HT-29 (cell line): ENCODE measurements around the gene NDE1. TPM values are rescaled to one million over a fixed set of nuclear protein-coding genes. Genes with fewer than 3 reads are reported as not detected.
"Not testable (repeated sequence)": the region's sequence is repeated elsewhere in the genome, so short reads cannot be mapped to it uniquely, and the experiment has no call there.

Experiments
- DNase-seq: peaks from one replicate; pipeline ENCODE4 v3.0.0-alpha.2; 2015; ENCODE audit warnings: low spot score
- total RNA-seq: library from RNA; depleted of rRNA; stranded (reverse); fragments of >200 nt; shearing (Covaris generic); gene quantifications from 2 replicates; pipeline ENCODE4 v1.2.3, GENCODE V29; 2014

NDE1 gene
- total RNA-seq, 1 experiment from 2014 or later: 41.2 TPM

DNA sequence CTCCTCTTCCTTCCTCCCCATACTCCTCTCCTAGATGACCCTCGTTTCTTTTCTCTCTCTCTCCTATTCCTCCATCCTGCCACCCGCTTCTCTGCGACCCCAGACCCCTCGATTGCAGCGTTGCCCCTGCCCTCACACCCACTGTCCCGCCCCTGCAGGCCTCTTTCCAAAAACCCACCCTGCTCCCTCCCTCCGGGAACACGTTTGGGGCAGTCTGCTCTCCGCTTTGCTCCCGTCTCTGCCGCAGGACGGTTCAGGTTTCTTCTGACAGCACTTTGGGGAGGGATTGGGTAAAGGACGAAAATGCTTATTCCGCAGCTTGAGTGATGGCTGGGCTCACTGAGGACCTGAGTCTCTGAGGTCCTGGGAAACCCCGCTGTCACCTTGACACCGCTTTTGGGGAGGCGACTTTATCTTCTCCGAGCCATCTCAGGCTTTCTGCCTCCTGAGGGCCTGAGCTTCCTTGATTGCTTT is 690 bp downstream of the NDE1 start:
- DNase-seq: peak; percentile 18

DNA sequence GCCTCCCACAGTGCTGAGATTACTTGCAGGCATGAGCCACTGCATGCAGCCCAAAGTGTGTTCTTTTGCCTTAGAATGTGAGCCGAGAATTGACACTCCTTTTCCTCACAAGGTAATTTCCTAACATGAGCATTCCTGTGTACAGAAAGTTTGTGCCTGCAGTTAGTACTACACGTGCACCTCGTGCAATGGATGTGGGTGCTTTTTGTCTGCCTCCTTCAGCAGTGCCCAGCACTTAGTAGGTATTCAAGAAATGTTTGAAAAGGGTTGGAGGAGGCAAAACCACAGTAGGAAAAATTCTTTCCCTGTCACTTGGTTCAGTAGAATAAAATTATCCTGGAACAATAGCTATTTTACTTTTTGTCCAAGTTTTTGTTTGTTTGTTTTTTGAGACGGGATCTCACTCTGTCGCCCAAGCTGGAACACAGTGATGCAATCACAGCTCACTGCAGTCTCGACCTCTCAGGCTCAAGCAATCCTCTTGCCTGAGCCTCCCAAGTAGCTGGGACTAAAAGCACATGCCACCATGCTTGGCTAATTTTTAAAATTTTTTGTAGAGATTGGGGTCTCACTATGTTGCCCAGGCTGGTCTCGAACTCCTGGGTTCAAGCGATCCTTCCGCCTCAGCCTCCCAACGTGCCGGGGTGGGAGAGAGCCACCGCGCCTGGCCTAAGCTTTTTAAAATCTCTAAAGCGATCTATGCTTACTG is 2.4 kb downstream of the NDE1 start:
- no peak for DNase-seq

DNA sequence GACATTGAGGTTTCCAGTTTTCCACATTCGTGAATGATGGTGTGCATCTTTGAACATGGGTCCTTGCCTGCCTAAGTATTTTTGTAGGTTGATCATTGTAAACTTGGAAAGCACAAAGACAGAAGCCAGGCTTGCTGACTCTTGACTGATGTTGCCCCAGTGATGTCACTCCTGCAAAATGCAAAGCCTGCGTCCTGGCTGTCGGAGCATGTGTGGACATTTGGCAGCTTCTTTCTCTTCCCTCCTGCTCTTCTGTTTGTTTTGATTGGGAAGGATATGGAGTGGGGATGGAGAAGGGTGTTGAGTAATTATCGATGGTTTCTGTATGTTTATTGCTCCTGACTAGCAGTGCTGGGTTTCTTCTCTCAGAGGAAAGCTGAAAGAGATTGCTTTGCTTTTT is 3.2 kb downstream of the NDE1 start:
- no peak for DNase-seq

DNA sequence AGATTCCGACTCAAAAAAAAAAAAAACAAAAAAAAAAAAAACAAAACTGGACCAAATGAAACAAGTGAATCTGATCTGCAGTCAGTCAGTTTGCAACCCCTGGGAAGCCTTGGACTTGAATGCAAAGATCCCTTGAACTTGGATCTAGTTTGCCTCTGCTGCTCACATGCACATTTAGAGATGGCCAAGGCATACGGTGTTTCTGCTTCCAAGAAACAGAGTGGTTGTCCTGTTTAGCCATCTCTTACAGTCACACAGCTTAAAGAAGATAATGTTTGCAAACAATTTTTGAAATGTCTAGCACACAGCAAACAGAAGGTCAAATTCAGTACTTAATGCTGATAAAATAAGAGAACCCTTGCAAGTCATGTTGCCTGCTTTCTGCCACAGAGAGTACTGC is 4.5 kb downstream of the NDE1 start:
- no peak for DNase-seq

DNA sequence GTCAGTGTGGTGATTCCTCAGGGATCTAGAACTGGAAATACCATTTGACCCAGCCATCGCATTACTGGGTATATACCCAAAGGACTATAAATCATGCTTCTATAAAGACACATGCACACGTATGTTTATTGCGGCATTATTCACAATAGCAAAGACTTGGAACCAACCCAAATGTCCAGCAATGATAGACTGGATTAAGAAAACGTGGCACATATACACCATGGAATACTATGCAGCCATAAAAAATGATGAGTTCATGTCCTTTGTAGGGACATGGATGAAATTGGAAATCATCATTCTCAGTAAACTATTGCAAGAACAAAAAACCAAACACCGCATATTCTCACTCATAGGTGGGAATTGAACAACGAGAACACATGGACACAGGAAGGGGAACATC is 5.5 kb downstream of the NDE1 start:
- not testable (repeated sequence) for DNase-seq

DNA sequence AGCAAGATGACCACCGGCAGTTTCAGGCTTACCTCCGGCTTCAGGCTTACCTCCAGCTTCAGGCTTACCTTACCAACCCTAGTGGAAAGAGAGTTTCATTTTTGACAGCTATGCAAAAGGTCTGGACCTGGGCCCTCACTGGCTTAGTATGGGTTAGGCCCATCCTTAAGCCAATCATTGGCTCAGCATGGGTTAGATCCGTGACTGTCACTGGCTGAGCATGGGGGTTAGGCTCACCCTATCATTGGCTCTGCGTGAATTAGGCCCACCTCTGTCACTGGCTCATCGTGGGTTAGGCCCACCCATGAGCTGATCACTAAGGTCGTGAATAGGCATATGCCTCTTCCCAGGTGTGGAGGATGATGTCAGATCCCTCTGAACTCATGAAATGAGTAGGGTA is 8.1 kb downstream of the NDE1 start:
- DNase-seq: no peak

DNA sequence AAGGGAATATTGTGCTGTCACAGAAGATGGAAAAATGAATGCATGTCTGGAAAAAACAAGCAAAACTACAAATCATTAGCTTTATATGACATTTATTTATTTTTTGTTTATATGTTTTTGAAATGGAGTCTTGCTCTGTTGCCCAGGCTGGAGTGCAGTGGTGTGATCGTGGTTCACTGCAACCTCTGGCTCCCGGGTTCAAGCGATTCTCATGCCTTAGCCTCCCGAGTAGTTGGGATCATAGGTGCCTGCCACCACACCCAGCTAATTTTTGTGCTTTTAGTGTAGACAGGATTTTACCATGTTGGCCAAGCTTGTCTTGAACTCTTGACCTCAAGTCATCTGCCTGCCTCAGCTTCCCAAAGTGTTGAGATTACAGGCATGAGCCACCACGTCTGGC is 8.5 kb downstream of the NDE1 start:
- no peak for DNase-seq

DNA sequence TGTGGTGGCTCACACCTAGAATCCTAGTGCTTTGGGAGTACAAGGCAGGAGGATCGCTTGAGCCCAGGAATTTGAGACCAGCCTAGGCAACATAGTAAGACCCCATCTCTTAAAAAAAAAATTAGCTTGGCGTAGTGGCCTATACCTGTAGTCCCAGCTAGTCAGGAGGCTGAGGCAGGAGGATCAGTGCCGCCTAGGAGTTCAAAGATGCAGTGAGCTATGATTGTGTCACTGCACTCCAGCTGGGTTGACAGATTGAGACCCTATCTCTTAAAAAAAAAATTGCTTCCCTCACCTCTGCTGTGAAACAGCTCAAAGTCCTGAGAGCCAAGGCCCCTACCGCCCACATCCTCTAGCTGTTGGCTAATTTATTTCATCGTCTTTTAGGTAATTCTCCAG is 10.2 kb downstream of the NDE1 start:
- DNase-seq: no peak

DNA sequence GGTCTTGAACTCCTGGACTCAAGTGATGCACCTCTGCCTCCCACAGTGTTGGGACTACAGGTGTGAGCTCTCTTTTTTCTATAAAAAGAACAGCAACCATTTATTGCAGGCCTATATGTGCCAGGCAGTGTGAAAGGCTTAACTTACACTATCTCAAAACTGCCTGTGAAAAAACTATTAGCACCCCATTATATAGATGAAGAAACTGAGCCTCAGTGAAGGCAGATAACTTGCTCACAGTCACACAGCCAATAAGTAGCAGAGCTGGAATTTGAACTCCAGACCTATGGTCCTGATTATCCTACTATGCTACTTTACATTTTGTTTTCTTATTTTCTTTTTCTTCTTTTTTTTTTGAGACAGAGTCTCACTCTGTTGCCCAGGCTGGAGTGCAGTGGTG is 15.1 kb downstream of the NDE1 start:
- DNase-seq: no peak

DNA sequence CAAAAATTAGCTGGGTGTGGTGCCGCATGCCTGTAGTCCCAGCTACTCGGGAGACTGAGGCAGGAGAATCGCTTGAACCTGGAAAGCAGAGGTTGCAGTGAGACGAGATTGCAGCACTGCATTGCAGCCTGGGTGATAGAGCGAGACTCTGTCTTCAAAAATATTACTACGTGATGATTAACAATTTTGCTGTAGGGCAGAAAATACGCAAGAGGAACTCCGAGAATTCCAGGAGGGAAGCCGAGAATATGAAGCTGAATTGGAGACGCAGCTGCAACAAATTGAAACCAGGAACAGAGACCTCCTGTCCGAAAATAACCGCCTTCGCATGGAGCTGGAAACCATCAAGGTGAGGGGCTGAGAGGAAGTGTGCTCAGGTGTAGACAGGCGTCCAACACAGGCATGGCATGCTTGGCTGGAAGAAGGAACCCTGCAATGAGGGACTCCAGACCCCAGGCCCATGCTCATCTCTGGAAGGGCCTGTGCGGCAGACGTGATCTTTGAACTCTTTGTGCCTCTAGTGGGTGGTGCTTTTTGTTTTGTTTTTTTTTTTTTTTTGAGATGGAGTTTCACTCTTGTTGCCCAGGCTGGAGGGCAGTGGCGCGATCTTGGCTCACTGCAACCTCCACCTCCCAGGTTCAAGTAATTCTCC is 17.2 kb downstream of the NDE1 start:
- no peak for DNase-seq

DNA sequence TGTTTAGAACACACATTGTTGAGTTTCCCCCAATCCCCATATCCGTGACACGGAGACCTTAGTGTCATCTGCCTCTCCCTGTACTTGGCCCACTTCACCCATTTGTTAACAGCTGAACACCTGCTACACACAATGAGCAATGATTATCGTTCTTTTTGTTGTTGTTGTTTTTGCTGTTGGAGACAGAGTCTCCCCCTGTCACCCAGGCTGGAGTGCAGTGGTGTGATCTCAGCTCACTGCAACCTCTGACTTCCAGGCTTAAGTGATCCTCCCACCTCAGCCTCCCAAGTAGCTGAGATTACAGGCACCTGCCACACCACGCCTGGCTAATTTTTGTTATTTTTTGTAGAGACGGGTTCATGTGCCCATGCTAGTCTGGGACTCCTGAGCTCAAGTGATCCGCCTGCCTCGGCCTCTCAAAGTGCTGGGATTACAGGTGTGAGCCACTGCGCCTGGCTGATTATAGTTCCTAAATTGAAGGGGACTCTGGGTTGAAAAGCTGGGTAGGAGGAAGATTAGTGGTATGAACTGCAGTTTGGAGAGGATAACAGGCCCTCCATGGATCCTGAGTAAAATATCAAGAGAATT is 21.6 kb downstream of the NDE1 start:
- no peak for DNase-seq

DNA sequence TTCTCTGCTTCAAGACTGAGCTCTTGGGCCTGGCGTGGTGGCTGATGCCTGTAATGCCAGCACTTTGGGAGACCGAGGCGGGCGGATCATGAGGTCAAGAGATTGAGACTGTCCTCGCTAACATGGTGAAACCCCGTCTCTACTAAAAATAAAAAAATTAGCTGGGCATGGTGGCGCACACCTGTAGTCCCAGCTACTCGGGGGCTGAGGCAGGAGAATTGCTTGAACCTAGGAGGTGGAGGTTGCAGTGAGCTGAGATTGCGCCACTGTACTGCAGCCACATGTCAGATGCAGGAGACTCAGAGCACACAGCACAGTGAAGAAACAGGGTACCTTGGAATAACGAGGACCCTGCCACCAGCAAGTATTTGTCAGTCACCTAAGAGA is 22.1 kb downstream of the NDE1 start:
- not testable (repeated sequence) for DNase-seq

DNA sequence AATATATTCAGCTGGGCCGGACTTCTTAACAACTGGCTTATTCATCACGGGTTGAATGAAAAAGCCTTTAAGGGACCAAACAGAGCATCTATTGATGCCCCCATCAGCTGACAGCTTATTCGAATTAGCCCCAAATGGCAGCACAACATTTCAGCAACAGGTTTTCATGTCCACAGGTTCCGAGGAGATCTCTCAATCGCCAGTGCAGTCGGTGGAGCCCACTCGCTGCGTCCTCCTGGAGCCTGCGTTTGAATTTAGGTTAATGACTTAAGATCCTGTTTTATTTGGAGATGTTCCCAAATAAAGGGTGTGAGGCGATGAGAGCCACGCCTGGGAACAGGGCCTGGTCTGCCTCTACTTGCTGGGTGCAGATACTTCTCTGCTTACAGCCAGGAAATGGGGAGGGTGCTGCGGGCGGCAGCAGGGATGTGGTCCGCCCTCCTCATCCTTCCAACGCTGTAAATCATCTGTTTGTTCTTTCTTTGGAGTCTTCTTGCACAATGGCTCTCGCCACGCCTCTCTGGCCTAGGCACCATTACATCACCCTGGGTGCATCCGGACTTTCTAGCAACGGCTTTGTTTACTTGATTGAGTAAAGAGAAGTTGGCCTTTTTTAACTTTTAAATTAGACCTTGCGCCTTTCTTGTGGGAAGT is 22.6 kb downstream of the NDE1 start:
- DNase-seq: no peak

DNA sequence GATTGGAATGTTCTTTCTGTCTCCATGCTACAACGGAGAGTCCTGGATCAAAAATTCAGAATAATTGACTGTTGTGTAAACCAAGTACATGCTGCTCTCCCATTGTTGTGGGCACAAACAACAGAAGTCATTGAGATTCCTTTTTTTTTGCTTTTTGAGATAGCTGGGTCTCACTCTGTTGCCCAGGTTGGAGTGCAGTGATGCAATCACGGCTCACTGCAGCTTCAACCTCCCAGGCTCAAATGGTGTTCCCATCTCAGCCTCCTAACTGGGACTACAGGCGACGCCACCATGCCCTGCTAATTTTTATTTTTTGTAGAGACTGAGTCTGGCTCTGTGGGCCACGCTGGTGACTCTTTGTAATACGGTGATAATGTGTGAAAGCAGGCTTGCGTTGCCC is 24.5 kb downstream of the NDE1 start:
- no peak for DNase-seq

DNA sequence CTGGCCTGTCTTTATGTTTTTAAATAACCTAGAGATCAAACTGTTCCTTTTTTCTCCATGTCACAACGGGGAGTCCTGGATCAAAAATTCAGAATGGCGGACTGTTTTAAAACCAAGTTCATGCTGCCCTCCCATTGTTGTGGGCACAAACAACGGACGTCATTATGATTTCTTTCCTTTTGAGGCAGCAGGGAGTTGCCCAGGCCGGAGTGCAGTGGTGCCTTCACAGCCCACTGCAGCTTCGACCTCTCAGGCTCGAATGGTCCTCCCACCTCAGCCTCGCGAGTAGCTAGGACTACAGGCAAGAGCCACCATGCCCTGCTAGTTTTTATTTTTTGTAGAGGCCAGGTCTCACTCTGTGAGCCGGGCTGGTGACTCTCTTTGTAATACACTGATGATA is 26.5 kb downstream of the NDE1 start:
- no peak for DNase-seq

DNA sequence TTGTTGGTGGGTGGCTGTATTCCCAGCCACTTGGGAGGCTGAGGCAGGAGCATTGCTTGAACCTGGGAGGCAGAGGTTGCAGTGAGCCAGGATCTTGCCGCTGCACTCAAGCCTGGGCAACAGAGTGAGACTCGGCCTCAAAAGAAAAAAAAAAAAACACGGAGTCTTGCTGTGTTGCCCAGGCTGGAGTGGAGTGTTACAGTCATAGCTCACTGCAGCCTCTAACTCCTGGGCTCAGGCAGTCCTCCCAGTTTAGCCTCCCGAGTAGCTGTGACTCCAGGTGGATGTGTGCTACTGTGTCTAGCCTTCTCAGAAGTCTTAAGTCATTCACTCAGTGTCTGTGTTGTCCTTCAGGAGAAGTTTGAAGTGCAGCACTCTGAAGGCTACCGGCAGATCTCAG is 27.4 kb downstream of the NDE1 start:
- DNase-seq: no peak

DNA sequence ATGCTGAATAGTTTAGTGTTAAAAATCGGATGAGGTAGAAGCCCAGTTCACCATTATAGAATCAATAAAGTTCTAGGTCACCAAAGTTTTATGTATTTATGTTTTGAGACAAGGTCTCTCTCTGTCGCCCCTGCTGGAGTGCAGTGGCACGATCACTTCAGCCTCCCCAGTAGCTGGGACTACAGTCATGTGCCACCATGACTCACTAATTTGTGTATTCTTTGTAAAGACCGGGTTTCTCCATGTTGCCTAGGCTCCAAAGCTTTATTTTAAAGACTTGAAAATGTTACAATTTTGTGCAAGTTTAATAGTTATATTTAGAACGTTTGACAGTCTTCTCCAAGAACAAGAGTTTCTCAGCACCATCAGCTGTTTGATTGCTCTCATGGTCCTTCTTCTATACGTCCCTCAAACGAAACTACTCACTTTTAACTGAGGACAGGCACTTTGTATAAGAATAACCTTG is 32.1 kb downstream of the NDE1 start:
- peak; percentile 73 for DNase-seq

DNA sequence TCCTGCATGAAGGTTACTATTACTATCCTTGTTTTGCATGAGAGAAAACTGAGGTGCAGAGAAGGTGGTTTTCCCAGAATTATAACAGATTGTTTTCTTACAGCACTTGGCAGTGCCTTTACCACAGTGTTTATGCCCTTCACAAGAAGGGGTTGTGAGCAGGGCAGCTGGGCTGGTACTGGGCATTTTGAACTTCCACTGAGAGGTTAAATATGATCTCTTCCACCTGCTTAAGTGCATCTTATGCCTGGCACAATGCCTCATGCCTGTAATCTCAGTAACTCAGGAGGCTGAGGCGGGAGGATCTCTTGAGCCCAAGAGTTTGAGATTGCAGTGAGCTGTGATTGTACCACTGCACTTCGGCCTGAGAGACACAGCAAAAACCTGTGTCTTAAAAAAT is 36.2 kb downstream of the NDE1 start:
- DNase-seq: no peak

DNA sequence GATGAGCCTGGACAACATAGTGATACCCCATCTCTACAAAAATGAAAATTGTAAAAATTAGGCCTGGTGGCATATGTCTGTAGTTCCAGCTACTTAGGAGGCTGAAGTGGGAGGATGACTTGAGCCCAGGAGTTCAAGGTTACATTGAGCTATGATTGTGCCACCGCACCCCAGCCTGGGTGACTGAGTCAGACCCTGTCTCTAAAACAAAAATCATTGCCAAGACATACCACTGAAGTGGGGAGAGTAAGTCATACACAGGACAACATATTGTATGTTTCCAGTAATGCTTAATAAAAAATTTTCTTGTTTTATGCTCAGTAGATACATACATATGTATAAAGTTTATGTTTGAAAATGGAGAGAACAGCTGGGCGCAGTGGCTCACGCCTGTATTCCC is 39.2 kb downstream of the NDE1 start:
- DNase-seq: no peak

DNA sequence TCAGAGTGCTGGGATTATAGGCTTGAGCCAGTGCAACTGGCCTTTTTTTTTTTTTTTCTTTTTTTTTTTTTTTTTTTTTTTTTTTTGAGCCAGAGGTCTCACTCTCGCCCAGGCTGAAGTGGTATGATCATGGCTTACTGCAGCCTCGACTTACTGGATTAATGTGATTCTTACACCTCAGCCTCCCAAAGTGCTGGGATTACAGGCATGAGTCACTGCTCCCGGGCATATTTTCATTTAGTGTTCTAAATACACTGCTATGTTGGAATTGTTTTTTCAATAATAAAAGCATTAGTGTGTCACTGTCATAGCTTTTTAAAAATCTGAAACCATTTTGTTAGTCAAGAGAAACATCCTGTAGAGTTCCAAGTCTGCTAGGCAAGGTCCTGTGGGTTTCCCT is 40.3 kb downstream of the NDE1 start:
- DNase-seq: no peak

DNA sequence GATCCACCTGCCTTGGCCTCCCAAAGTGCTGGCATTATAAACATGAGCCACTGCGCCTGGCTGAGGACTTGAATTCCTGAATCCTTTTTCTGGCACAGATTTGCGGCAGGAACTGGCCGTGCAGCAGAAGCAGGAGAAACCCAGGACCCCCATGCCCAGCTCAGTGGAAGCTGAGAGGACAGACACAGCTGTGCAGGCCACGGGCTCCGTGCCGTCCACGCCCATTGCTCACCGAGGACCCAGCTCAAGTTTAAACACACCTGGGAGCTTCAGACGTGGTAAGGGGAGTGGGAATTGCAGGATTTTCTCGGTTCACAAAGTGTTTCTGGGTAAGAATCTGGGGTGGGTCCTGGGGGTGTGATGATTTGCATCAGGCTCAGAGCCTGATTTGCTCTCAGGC is 41.0 kb downstream of the NDE1 start:
- DNase-seq: no peak

DNA sequence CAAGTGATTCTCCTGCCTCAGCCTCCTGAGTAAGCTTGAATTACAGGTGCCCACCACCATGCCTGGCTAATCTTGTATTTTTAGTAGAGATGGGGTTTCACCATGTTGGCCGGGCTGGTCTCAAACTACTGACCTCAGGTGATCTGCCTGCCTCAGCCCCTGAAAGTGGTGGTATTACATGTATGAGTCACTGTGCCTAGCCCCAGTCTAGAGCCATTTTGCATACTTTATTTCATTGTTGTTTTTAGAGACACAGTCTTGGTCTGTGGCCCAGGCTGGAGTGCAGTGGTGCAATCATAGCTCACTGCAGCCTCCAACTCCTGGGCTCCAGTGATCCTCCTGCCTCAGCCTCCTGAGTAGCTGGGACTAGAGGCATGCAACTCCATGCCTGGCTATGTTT is 42.5 kb downstream of the NDE1 start:
- not testable (repeated sequence) for DNase-seq

DNA sequence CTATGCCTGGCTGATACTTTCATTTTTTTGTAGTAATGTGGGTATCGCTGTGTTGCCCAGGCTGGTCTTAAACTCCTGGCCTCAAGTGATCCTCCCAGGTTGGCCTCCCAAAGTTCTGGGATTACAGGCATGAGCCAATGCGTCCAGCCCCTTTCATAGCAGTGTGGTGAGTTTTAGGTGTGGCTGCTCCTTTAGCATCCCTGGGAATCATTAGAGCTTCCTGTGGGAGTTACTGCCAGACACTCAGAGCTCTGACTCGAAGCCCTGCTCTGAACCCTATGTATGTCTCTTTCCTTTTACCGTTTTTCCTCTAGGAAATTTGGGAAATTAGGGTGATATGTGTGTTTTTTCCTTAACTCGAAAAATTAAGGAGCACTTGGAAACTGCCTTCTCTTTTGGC is 44.5 kb downstream of the NDE1 start:
- no peak for DNase-seq
